GM18873 (cell line): Measurements from ENCODE around the gene SMG6.
A peak's percentile ranks its signal among the peaks of the same experiment; 100 is the strongest.
"Not testable (repeated sequence)": the region's sequence is repeated elsewhere in the genome, so short reads cannot be mapped to it uniquely, and the experiment has no call there.

ENCODE experiments used
- ATAC-seq: cut with Tn5 transposase; IDR thresholded peaks from one replicate; pipeline ENCODE4 v1.9.1; 2021; ENCODE audit warnings: mild to moderate bottlenecking, moderate library complexity, moderate number of reproducible peaks; ENCODE audit not compliant: unreplicated experiment, low FRiP score

Gene SMG6

DNA sequence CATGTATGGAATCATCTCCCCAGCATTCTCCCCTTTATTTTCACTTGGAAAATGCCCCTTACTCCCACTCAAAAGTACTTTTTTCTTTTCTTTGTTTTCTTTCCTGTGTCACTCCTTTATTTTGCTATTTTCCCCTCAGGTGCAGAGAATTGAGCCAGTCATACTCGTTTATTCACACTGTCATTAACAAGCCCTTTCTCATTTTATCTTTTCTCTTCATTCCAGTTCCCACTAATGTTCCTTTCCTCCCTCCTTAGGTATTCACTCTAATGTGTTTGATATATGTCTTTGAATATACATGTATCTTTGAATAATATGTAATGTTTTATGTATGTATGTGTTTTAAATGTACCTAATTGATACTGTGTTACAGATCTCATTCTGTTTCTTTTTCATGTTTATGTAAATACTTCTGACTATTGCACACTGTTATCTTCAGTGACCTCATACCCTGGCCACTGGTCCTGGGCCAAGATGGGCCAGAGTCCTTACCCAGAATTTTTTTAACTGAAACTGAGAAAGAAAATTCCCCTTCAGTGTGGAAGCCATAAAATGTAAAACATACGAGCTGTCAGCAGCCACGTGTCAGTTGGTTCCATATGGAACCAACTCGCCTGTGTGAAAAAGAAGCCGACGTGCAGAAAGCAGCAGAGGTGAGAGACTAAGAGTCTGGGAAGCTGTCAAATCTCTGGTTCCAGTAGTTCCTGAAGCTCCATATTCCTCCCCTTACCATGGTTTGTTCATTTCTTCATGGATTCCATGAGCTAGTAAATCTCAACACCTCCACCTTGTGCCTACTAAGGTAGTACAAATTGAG lies 6.0 kb upstream of the SMG6 start:
- ATAC-seq = no peak

DNA sequence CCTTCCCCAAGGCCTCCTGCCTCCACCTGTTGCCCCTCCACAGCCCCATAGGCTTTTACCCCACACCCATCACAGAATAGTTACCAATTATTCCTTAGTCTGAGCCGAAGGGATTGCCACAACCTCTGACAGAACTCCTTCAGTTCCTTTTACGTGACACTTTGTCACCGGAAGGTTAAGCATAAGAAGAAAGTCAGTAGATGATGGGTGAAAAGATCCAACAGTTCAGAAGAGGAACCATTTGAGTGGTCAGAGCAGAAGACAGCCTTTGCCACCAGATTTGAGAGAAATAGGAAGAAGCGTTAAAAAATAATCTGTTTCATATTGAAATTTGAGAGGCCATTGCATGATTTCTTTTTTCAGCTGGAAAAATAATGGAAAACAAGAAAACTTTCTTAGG lies 1.3 kb upstream of the SMG6 start:
- ATAC-seq = no peak

DNA sequence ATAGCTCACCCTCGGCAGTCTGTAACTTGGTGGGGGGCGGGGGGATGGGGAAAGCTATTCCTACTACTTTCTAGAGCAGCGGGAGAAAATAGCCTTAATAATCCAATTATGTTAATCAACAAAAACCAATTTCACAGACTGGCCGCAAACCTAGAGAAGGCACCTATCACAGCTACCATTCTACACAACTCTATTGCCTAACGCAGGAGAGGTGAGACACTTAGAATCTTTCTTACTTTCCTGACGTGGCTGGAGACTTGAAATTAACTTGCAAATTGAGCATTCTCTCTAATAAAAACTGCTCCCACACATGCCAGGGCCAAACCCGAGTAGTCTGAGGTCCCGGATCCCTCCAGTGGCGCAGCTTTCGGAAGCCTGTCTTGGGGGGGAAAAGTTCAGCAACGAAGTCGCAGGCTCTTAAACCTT lies 794 bp downstream of the SMG6 start:
- ATAC-seq = peak; percentile 11

DNA sequence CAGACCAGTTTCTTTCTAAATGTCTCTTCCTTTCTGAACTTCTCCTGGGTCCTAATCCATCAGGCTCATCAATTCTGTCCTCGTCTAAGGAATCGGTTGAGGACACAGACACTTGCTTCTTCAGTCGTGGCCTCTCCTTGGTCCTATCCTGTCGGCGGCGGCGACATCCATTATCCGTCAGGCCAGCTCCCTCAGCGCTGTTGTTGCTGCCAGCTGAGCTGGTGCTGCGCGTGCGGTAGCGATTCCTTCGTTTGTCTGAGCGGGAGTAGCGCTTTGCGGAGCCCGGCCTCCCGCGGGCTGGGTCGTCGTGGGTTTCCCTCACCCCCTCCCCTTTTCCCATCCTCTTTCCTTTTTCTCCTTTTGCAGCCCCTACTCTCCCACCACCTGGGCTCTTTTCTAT lies 3.8 kb downstream of the SMG6 start:
- no peak for ATAC-seq

DNA sequence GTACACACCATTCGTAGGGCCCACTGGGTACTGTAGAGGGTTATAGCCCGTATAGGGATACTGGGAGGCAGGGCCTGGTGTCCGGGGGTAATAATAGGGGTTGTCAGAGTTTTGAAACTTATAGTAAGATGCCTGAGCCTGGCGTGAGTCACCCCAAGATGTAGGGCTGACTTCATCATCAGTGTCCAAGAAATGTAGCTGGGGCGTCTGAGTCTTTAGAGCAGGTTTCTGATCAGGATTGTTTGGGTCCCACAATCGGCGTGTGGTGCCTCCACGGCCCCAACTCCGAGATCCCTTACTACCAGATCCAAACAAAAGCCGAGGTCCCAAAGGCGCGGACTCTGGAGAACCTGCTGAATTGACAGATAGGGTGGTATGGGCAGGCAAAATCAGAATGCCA lies 4.4 kb downstream of the SMG6 start:
- ATAC-seq = no peak

DNA sequence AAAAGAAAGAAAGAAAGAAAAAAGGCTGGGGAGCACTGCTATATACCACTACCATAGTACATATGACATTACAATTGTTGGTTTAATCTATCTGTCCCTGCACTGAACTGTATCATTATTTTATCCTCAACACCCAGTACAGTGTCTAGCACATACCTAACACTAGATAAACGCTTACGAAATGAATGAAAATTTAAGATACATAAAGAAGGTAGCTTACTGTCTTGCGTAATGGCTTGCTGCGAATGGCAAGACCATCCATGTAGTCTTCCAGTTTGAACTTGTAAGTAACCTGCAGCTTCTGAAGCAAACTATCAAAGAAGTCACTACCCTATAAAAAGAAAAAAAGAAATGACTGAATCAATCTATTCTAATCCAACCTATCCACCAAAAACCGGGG lies 6.6 kb downstream of the SMG6 start:
- ATAC-seq = no peak

DNA sequence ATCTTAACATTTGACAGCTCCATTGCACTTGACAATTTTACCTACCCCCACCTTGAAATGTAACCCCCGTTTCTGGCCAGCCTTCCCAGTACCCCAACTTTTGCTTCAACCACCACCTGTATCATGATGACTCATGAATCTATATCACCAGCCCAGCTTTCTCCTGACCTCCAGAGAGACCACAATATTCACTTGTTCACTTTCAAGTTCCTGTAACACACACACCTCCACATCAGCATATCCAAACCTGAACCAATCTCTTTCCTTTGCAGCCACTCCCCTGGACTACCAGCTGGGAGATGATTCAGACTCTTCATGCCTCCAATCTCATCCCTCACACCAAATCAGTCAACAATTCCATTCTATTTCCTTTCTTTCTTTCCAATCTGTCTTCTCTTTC lies 8.0 kb downstream of the SMG6 start:
- no peak for ATAC-seq

DNA sequence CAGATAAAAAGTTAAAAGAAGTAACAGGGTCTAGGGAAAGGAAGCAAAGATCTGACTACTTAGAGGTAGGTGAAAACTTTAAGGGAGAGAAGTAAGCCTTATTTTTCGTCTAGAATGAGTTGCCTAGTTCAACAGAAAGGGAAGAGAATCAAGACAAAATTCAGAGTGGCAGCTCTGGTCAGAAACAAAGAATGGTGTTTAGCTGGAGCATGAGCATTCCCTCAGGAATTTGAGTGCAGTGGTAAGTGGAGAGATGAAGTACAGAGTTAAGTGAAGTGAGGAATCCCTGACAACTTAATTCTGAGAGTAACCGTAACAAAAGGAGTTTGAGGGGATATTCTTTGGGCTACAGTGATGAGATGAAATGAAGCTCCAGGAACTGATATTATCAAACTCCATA lies 11.5 kb downstream of the SMG6 start:
- no peak for ATAC-seq

DNA sequence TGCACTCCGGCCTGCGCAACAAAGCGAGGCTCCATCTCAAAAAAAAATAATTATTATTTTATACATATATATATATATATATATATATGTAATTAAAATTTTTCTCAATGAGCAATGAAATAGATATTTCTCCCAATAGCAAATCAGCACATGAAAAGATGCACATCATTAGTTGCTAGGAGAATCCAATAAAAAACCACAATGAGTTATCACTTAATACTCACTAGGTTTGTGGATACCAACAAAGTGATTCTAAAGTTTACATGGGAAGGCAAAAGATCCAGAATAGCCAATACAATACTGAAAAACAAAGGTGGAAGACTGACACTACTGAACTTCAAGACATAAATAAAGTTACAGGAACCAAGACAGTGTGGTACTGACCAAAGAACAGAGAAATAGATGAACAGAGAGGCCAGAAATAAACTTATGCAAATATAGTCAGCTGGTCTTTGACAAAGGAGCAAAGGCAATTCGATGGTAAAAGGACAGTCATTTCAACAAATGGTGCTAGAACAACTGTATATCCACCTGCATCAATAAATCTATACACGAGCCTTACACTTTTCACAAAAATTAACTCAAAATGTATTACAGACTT lies 13.6 kb downstream of the SMG6 start:
- ATAC-seq = no peak

DNA sequence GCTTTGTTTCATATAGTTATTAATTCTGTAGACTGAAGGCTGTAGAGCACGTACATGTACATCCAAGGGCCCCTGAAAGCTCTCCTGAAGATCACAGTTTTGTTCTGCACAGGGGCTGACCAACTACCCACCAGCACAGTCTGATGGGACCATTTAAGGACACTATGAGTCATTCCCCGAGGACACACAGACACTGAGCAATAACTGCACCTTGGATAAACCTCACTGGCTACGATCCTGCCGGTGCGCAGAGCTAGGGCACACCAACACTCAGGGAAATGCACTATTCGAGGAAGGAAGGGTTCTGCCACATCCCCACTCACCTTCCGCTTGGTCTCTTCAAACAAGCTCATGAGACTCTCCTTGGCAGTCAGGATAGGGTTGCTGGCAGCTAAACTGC lies 20.3 kb downstream of the SMG6 start:
- ATAC-seq = no peak

DNA sequence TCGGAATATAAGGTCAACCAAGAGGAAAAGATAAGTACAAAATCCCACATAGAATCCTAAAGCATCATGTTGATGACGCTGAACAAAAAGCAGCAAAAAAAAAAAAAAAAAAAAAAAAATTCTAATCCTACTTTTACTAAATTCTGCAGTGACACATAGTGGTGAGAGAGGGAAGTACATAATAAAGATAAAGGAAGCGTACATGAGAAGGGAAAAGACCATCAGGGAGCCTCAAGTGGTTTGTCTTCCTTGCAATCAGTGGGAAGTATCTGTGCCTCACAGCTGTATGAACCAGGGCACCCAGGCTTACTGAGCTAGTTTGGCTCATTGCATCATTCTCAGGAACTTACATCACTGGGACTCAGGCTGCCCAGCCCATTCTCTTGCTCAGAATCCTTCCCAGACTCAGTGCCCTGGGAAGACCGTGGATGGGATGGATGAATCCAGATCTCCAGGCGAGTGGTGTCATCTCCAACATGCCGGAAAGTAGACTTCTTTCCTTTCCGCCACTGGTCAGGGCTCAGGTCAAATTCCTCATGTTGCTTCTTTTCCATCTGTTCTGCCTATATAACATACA lies 21.2 kb downstream of the SMG6 start:
- no peak for ATAC-seq

DNA sequence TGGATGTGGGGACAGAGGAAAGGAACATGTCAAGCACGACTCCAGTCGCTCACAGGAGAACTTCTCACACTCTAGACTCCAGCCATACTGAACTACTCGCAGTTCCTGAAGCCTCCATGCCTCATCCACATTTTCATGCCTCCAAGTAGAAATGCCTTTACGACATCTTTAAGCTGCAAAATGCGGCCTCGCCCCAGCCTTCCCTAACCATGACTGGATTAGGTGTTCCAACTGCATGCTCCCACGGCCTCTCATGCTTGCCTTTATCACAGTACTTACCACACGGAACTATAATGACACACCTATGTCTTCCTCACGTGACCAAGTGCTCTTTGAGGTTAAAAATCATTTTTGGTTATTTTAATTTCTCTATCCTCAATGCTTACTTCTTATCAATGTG lies 23.9 kb downstream of the SMG6 start:
- ATAC-seq = no peak

DNA sequence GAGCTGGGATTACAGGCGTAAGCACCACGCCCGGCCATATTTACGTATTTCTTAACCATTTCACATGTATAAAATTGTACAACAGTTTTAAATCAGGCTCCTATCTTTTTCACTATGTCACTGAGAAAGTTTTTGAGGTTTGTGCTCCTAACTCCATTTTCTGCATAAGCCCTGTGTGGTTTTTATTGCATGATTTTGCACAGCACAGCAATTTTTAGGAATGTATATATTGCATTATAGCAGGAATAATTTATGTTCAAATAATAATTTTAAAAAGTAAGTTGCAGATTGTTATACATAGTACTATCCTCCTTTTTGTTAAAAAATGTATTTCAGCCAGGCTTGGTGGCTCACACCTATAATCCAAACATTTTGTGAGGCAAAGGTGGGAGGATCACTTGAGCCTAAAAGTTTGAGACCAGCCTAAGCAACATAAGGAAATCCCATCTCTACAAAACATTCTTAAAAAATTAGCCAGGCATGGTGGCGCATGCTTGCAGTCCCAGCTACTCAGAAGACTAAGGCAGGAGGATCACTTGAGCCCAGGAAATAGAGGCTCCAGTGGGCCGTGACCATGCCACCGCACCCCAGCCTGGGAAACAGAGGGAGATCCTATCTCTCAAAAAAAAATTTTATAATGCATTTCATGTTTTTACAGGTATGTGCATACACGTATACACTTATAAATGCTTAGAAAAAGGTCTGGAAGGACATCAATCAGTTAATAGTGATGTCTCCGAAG lies 26.0 kb downstream of the SMG6 start:
- no peak for ATAC-seq

DNA sequence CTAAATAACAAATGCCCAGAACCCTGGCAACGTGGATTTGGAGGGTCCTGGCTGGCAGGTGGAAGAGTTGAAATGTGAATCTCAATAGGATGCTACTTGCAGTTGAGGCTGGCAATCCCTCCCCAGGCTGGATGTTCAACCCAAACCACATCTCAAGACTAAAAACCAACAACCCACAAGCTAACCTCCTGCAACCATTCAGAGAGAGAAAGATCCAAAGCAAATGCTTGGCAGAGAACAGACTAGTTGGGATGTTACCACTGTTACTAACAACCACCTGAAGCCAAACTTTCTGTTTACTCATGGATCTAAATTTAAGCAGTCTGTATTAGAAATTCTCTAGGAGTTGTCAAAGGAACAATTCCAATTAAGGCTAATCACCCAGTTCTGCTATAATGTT lies 27.9 kb downstream of the SMG6 start:
- ATAC-seq = no peak

DNA sequence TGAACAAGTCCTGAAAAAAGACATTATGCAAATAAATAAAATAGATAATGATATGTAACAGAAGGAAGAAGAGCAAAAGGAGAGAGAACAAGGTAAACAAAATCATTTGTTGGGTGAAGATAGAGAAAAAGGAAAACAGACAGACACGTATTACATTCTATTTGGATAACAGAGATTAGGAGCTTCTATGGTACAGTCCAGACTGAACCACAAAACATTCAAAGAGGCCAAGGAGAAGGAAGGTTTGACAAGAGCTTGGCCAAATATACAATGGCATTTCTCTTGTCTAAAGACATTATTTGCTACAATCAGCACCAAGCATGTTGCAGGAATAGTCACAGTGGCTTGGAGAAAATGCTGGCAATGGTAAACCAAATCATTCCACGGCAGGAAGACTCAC lies 29.2 kb downstream of the SMG6 start:
- ATAC-seq = no peak

DNA sequence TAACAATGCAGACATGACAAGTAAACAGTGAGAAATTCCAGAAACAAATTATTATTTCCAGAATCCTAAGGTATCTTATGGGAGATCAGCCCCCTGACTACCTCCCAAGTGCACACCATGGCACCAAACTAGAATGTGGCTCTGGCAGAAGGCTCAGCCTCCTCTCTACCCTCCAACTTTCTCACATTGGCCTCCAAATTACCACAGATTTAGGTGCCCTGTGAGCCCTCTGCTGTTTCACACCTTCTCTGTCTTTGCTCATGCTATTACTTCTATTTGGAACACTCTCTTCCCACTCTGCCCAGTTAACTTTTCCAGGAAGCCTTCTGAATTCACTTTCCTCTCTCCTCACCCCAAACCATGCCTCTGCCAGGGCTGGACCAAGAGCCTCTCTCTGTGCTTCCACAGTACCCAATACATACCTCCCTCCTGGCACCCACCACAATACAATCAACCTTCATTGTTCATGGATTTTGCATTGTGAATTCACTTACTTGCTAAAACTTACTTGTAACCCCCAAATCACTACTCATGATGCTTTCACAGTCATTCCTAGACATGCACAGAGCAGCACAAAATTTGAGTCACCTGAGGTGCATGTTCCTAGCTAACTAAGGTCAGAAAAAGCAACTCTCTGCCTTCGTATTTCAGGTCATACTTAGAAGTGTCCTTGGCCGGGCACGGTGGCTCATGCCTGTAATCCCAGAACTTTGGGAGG lies 31.4 kb downstream of the SMG6 start:
- ATAC-seq = no peak

DNA sequence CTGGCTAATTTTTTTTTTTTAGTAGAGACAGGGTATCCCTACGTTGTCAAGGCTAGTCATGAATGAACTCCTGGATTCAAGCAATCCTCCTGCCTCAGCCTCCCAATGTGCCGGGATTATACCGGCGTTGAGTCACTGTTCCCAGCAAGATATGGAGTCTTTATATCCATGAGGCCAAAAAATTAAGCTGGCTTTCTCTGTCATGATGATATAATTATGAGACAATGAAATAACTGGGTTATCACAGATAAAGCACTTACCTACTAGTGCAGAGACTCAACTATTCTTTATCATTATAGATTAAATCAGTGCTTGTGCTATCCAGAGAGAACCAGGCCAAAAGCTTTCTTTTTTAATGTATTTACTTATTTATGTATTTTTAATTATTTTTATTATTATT lies 36.2 kb downstream of the SMG6 start:
- ATAC-seq = no peak

DNA sequence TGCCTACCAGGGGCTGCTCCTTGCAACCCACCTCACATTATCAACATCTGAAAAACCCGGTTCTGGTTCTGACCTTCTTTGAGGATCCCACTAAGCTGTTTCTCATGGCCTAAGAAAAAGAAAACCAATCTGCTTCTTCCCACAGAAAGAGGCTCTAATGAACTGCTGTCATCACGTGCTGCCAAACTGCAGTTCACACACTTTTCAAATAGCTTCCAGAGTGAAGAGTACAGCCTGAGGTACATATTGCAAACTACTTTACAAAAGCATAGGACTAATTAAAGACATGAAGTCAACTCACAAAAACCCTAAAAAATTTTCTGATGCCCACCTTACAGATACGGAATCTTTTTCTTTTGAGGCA lies 36.7 kb downstream of the SMG6 start:
- no peak for ATAC-seq

DNA sequence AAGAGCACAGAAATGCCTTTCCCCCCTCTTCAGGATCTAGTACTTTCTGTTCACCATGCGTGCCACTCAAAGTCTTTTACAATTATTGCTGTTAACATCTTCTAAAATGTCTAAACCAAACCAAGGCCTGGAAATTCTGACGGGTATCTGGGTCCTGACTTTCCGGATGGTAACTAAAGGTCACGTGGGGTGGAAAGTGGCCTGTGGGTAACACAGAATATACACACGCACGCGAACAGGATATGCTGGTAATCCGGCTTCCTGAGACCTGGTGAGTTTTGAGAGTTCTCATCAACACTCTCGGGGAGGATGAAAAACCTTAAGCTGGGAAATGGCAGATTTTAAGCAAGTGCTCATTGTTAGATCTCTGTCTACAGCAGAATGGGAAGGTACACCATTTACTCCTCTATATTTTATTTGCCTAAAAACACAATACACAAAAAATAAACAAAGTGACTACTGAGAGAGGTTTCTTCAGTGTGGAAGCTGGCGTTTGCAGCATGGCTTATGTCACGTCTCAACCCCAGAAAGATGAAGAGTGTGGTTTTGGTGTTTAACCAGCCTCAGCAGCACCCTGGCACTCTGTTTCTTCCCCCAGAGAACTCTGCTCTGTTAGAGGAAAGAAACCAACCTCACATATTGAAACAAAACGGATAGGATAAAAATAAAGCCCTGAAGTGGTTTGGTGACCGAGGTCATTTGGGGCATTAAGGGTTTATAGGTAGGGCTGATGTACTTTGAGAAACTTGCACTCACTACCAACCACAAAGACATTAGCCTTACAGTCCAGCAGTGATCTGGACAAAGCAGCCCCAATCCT lies 37.3 kb downstream of the SMG6 start:
- ATAC-seq = peak; percentile 64

DNA sequence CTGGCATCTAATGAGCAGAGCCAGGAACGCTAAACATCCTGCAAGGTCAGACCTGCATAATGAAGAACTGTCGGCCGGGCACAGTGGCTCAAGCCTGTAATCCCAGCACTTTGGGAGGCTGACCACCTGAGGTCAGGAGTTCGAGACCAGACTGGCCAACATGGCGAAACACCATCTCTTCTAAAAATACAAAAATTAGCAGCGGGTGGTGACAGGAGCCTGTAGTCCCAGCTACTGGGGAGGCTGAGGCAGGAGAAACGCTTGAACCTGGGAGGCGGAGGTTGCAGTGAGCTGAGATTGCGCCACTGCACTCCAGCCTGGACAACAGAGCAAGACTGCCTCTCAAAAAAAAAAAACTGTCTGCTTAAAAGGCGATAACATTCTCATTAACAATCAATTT lies 38.4 kb downstream of the SMG6 start:
- not testable (repeated sequence) for ATAC-seq
